ENCODE data around the gene TNFRSF13B. TPM values are rescaled to one million over a fixed set of nuclear protein-coding genes. Genes with fewer than 3 reads are reported as not detected.

TNFRSF13B gene
- total RNA-seq, 1 experiment from 2014 or later: 0.21 TPM

DNA sequence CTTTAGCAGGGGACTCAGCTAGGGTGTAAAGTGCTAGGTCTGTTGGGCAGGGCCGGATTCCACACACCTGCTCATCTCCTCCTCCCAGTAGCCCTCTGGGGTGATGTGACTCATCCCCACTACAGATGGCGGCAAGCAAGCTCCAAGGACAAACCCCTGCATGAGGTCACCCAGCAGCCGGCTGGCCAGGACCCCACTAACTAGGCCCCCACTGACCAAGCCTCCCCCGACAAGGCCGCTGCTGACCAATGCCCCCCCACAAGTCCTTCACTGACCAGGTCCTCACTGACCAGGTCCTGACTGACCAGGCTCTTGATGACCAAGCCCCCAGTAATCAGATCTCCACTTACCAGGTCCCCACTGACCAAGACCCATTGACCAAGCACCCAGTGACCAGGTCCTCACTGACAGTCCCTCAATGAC is 36.7 kb downstream of the TNFRSF13B start:
- peak; percentile 32 for DNase-seq
- Histone ChIP-seq H3K4me3 (ENCODE audit: insufficient read depth, low read depth, low read length) (no peak overlapping the region), H3K27me3 (ENCODE audit: control insufficient read depth, insufficient read depth, low read length) (no peaks in the 10 kb centered on the region), H3K36me3 (replicated peaks; ENCODE audit: control insufficient read depth, insufficient read depth, low read length) (no peaks in the 10 kb centered on the region)

DNA sequence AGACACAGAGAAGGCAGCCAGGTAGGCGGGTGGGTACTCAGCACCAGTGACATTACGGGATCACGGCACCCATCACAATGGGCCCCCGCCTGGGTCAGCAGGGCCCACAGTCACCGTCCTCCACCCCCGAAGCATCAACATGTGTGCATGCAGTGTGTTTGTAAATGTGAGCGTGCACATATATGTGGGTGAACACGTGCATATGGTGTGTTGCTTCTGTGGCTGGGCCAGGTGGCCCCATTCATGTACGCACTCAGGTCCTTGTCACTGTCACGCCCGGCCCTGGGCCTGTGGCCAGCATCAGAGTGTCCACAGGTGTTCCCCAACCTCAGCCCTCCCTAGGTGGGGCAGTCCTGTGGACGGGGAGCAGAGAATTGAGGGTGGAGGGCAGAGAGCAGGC is 37.1 kb downstream of the TNFRSF13B start:
- Histone ChIP-seq H3K4me3 (ENCODE audit: insufficient read depth, low read depth, low read length) (no peak overlapping the region), H3K27me3 (ENCODE audit: control insufficient read depth, insufficient read depth, low read length) (no peaks in the 10 kb centered on the region), H3K36me3 (replicated peaks; ENCODE audit: control insufficient read depth, insufficient read depth, low read length) (no peaks in the 10 kb centered on the region)
- DNase-seq: no peak

DNA sequence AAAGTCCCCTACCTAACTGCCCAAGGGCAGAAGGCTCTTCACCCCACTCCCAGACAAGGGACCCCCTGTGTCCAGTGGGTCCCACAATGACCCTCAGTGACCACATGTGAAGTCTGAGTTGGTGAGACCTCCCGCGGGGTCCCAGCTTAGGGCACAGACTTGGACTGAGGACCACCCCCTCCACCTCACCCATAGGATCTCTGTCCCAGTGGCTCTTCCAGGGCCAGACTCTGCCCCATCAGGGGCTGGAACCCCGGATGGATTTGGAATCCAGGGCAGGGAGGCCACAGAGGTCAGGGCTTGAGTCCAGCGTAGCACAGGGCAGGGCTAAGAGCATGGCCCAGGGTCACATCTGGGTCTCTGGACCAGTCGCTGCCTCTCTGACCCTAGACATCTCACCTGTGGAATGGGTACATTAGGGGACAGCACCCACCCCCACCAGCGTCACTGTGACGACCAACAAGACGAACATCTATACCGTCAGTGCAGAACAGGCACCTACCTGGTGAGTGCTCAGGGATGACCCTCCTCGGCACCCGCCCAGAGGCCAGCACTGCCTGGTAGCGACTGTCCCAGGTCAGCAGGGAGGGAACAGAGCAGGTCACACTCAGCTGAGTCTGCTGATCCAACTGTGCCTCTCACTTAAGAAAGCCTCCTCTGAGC is 37.7 kb downstream of the TNFRSF13B start:
- Histone ChIP-seq H3K4me3 (ENCODE audit: insufficient read depth, low read depth, low read length) (no peak overlapping the region), H3K36me3 (replicated peaks; ENCODE audit: control insufficient read depth, insufficient read depth, low read length) (no peaks in the 10 kb centered on the region), H3K27me3 (ENCODE audit: control insufficient read depth, insufficient read depth, low read length) (no peaks in the 10 kb centered on the region)
- peak; percentile 16 for DNase-seq

DNA sequence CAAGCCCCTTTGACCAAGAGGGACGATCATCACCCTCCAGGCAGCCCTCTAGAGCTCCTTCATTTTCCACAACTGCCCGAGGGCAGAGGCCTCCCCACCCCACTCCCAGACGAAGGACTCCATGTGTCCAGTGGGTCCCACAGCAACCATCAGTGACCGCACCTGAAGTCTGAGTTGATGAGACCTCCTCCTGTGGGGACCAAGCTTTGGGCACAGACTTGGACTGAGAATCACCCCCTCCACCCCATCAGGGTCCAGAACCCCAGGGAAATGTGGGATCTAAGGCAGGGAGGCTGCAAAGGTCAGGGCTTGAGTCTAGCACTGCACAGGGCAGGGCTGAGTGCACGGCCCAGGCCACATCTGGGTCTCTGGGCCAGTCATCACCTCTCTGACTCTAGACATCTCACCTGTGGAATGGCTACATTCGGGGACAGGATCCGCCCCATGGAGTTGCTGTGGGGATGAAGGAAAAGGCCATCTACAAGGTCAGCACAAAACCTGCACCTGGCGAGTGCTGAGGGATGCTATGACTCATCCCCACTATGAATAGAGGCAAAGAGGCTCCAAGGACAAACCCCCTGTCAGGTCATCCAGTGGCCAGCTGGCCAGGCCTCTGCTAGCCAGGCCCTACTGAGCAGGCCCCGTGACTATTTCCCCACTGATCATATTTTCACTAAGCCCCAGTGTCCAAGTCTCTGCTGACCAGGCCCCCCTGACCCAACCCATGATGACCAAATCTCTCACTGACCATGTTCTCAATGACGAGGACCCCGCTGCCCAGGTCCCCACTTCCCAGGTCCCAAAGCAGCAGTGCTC is 38.4 kb downstream of the TNFRSF13B start:
- H3K36me3 ChIP-seq (replicated peaks; ENCODE audit: control insufficient read depth, insufficient read depth, low read length): no peaks in the 10 kb centered on the region
- H3K4me3 ChIP-seq (ENCODE audit: insufficient read depth, low read depth, low read length): no peak overlapping the region
- peak; percentile 19 for DNase-seq
- H3K27me3 ChIP-seq (ENCODE audit: control insufficient read depth, insufficient read depth, low read length): no peaks in the 10 kb centered on the region

DNA sequence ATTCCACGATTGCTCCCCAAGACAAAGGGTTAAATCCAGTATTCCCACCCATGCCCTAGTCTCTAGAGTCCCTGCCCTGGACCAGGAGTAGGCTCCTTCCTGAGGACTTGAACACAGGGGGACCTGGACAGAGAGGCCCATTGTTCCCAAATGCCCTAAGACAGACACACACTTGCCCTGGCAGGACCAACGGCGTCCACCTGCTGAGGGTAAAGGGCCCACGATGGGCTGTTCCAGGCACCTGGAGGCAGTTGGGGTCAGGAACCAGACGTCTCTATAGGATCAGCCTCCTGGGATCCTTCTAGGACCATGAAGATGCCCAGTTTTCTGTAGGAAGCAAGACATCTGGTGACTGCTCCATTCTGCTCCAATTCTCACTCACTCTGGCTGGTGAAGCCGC is 39.3 kb downstream of the TNFRSF13B start:
- no peak for DNase-seq
- Histone ChIP-seq H3K36me3 (replicated peaks; ENCODE audit: control insufficient read depth, insufficient read depth, low read length) (no peaks in the 10 kb centered on the region), H3K27me3 (ENCODE audit: control insufficient read depth, insufficient read depth, low read length) (no peaks in the 10 kb centered on the region), H3K4me3 (ENCODE audit: insufficient read depth, low read depth, low read length) (no peak overlapping the region)

DNA sequence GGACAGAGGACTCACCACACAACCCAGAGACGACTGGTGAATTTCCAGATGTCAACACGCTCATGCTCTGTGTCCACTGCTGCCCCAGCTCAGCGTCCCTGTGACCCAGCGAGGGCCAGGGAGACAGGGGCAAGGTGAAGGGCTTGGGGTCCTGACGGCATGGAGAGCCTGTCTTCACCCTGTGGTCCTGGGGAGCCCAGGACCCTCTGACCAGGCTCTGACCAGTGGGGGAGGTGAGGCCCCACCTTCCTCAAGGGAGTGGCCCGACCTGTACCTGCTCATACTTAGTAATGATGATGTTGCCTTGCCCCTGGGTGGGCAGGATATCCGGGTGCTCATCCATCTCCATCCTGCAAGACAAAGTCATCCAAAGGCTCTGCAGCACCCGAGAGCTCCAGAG is 39.8 kb downstream of the TNFRSF13B start:
- Histone ChIP-seq H3K36me3 (replicated peaks; ENCODE audit: control insufficient read depth, insufficient read depth, low read length) (no peaks in the 10 kb centered on the region), H3K4me3 (ENCODE audit: insufficient read depth, low read depth, low read length) (no peak overlapping the region), H3K27me3 (ENCODE audit: control insufficient read depth, insufficient read depth, low read length) (no peaks in the 10 kb centered on the region)
- DNase-seq: no peak

DNA sequence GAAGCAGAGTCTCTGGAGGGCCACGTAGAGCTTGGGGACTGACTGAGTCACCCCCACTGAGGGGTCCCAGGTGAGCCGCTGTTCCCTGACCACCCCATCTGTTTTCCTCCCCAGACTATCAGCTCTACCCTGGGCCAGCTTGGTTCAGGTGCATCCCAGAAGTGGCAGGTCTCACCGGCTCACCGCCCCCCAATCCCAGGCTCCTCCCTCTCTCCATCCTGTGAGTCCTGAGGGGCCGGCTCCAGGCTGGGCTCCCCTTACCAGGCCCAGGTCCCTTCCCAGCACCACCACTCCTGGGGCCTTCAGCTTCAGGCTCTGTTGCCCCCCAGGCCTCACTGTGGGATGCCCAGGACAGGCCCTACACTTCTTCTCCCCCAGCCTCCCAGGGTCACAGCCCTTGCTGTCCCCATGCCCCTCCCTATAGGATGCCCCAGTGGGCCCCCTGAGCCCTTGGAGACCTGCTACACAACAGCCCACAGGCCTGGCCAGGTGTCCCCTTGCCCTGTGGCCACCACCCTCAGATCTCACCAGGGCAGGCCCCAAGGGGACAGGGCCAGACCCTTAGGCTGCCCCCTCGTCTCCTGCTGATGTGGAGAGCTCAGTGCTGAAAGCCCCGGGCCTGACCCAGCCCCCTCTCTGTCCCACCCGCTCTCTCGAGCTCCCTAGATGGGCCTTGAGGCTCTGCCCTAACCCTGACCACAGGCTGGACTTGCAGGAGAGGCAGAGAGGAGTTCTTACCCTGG is 40.4 kb downstream of the TNFRSF13B start:
- Histone ChIP-seq H3K27me3 (ENCODE audit: control insufficient read depth, insufficient read depth, low read length) (no peaks in the 10 kb centered on the region), H3K36me3 (replicated peaks; ENCODE audit: control insufficient read depth, insufficient read depth, low read length) (no peaks in the 10 kb centered on the region), H3K4me3 (ENCODE audit: insufficient read depth, low read depth, low read length) (no peak overlapping the region)
- DNase-seq: peak; percentile 51

DNA sequence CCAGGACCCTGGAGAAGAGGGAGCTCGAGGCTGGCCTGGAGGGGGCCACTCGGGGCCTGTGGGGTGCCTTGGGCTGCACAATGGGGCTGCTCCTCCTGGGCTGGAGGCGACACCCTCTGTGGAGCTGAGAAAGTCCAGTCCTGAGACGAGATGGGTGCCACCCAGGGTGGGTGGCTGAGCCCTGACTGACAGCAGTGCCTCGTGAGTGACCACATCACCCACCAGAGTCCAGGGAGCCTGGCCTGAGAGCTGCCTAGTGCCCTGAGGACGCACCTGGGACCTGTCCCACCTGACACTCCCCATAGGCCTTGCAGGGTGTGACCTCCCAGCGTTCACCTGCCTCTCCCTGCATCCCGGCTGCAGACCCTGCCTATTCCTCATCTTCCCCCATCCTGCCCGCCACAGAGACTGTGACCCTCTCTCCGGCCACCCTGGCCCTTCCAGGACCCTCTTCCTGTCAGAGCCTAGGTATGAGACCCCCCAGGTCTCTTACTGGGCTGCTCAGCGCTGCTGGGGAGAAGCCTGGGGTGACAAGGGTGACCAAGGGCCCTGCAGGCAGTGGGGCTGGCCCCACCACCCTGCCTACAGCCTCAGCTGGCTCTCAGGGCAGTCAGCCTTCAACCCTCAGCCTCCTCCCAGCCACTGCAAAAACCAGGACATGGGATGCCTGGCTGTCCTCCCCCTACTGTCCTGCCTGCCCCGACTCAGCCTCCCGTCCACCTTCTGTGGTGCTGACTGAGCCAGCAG is 41.2 kb downstream of the TNFRSF13B start:
- Histone ChIP-seq H3K36me3 (replicated peaks; ENCODE audit: control insufficient read depth, insufficient read depth, low read length) (no peaks in the 10 kb centered on the region), H3K27me3 (ENCODE audit: control insufficient read depth, insufficient read depth, low read length) (no peaks in the 10 kb centered on the region), H3K4me3 (ENCODE audit: insufficient read depth, low read depth, low read length) (no peak overlapping the region)
- DNase-seq: peak; percentile 30

DNA sequence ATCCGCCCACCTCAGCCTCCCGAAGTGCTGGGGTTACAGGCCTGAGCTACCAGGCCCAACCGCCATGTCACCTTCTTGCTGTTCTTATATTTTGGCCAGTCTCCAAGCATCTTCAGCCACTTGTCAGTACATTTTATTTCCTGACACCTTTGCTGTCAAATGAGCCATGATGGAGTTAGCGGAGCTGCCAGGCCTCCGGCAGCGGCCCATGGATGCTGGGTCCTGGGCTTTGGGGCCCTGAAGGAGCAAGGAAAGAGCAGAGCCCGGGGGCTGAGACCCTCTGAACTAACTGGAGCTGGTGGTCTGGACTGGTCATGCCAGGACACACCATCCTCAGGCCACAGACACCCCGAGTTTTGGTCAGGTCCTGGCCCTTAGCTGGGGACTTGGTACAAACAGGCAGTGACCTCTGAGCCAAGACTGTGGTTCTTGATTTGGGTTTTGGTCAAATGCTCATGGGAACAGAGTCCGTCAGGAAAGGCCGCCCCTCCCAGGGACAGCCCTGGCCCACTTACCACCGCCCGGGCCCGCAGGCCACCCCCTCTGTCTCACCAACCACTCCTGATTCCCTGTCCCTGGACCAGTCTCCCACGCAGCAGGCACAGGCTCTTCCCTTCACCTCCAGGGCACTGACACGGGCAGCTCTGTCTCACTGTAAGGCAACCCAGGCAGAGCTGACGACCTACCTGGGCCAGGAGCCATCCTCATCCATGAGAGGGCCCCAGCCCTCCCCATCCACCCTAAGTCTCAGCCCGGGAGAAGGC is 42.0 kb downstream of the TNFRSF13B start:
- Histone ChIP-seq H3K4me3 (ENCODE audit: insufficient read depth, low read depth, low read length) (no peak overlapping the region), H3K27me3 (ENCODE audit: control insufficient read depth, insufficient read depth, low read length) (no peaks in the 10 kb centered on the region), H3K36me3 (replicated peaks; ENCODE audit: control insufficient read depth, insufficient read depth, low read length) (no peaks in the 10 kb centered on the region)
- peak; percentile 29 for DNase-seq

DNA sequence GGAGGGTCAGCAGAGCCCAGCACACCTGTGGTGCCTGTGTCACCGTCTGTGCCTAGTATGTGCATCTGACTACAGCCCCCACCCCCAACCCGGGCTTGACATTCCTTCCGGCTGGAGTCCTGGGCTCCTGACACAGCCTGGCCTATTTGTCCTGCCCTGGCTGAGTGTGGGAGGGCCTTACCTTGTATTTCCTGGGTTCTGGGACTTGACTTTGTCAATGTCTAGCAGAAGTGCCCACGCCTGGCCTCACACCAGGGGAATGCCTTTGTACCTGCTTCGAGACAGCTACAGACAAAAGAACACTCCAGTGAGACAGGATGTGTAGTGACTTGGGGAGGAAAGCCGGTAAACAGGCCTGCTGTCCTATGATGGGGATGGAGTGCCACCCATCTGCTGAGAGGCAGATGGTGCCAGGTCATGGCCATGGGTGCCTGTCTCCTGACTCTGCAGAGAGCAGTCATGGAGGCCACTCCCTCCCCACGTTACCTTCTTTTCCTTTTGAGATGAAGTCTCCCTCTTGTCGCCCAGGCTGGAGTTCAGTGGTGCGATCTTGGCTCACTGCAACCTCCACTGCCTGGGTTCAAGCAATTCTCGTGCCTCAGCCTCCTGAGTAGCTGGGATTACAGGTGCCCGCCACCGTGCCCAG is 42.8 kb downstream of the TNFRSF13B start:
- peak; percentile 47 for DNase-seq
- Histone ChIP-seq H3K36me3 (replicated peaks; ENCODE audit: control insufficient read depth, insufficient read depth, low read length) (no peaks in the 10 kb centered on the region), H3K27me3 (ENCODE audit: control insufficient read depth, insufficient read depth, low read length) (no peaks in the 10 kb centered on the region), H3K4me3 (ENCODE audit: insufficient read depth, low read depth, low read length) (no peak overlapping the region)

DNA sequence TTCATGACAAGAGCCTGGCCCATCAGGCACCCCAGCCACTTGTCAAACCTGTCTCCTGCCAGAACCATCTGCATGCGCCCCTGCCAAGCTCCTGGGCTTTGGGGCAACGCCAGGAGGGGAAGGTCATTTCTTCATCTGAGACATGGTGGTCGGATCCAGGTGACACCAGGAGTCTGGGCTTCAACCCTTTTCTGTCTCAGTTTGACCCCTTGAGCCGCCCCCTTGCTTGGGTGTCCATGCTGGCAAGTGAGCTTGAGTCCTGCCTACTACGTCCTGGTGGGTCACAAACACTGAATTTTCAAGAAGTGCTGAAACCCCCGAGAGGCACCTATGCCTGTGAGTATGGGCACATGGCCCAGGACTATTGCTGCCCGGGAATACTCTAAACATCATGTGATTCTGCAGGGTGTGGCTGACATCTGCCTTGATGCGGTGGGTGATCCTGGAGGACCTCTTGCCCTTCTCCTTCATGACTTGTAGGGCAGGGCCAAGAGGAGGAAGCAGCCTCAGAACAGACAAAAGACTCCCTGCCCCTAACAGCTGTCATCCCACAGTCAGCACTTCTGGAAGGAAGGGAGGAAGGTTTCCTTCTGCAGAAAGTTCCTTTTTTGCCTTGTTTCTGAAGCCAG is 43.4 kb downstream of the TNFRSF13B start:
- Histone ChIP-seq H3K27me3 (ENCODE audit: control insufficient read depth, insufficient read depth, low read length) (no peaks in the 10 kb centered on the region), H3K36me3 (replicated peaks; ENCODE audit: control insufficient read depth, insufficient read depth, low read length) (no peaks in the 10 kb centered on the region), H3K4me3 (ENCODE audit: insufficient read depth, low read depth, low read length) (no peak overlapping the region)
- DNase-seq: no peak

DNA sequence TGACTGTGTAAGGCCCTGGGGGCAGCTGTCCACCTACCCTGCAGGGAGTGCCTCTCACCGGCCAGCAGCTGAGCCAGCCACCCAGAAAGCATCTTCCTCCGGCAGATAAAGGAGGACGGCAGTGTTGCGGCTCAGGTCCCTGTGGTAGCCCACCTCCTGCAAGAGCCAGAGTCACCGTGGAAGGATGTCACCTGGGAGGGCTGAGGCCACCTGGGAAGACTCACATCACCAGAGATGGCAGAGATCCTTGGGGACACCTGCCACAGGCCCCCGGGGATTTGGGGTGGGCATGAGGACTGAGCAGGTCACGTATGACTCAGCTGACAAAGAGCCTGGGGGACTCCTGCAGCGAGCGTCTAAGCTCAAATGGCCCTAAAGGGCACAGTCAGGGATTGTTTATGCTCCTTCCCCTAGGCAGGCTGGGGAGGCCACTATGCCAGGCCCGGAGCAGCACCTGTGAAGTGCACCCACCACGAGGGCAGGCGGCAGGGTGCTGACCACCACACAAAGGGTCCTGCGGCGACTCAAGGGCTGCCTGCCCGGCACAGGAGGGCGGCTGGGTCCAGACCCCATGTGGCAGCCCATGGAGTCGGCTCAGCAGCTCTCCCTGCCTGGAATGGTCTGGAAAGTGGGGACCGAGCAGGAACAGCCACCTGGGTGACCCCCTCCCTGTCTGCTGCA is 44.1 kb downstream of the TNFRSF13B start:
- H3K36me3 ChIP-seq (replicated peaks; ENCODE audit: control insufficient read depth, insufficient read depth, low read length): no peaks in the 10 kb centered on the region
- H3K4me3 ChIP-seq (ENCODE audit: insufficient read depth, low read depth, low read length): no peak overlapping the region
- no peaks in the 10 kb centered on the region for H3K27me3 ChIP-seq (ENCODE audit: control insufficient read depth, insufficient read depth, low read length)
- peak; percentile 36 for DNase-seq
